ENCODE measurements around the gene UVRAG.

DNA sequence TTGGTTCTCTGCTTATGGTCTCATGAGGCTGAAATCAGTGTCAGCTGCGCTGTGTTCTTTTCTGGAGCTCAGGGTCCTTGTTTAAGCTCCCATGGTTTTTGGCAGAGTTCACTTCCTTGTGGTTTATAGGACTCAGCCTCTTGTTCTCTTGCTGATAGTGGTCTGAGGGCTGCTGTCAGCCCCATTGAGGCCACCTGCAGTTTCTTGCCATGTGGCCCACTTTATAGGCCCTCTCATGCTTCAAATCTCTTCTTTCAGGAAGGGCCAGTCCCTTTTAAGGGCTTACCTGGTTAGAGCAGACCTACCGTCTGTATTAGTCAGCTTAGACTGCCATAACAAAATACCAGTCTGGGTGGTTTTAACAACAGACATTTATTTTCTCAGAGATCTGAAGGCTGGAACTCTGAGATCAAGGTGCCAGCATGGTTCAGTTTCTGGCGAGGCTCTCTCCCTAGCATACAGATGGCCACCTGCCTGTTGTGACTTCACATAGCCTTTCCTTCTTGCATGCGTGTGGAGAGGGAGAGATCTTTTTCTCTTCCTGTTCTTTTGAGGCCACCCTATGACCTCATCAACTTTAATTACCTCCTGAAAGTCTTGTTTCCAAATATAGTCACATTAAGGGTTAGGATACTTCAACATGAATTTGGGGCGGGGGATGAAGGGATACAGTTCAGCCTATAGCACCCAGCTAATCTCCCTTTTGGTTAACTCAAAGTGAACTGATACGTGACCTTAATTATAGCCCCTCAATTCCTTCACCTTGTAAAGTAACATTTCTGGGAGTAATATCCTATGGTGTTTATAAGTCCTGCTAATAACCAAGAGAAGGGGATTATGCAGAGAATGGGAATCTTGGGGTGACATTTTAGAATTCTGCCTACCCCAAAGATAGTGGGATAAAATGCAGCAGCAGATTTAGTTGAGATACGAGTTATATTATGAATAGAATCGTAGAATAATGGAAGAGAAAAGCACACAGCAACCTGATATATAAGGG lies 131.8 kb downstream of the UVRAG start:
- no peak for TF ChIP-seq YY1 (IDR thresholded peaks at IDR 0.05; ENCODE audit: insufficient read depth, insufficient read length)
- TF ChIP-seq ZNF274 (IDR thresholded peaks at IDR 0.05; ENCODE audit: low read depth, low read length): no peak
